Activated T-cell treated with anti-CD3 and anti-CD28 coated beads, Interleukin-2, amount 50 U/mL, for 72 hours (primary cell): ENCODE data around the gene NEK9. TPM values are rescaled to one million over a fixed set of nuclear protein-coding genes. Genes with fewer than 3 reads are reported as not detected.
"Not testable (repeated sequence)": the region's sequence is repeated elsewhere in the genome, so short reads cannot be mapped to it uniquely, and the experiment has no call there.

Source experiments
- ATAC-seq, 2 donors: fragments of 150-1000 bp; cut with Tn5 transposase; replicated peaks in 1 of 2; 2 replicates each; pipeline ENCODE4 v1.10.0; 2021; ENCODE audit warnings: moderate library complexity in 2 of 2, mild to moderate bottlenecking in 1 of 2
- DNase-seq, 2 donors: peaks; one replicate each; pipeline ENCODE4 v3.0.0; 2021 to 2022; ENCODE audit warnings: mixed read lengths in 1 of 2
- H3K27ac Mint-ChIP-seq: one replicate; pipeline ENCODE4 v1.8.0; 2022; ENCODE audit warnings: mild to moderate bottlenecking, moderate library complexity, mixed read lengths
- H3K27me3 Mint-ChIP-seq: one replicate; pipeline ENCODE4 v1.8.0; 2022; ENCODE audit warnings: low read depth, mixed read lengths
- H3K36me3 Mint-ChIP-seq, 2 donors: one replicate each; pipeline ENCODE4 v1.8.0; 2022; ENCODE audit warnings: mixed read lengths in 2 of 2, mild to moderate bottlenecking in 1 of 2; ENCODE audit not compliant: insufficient read depth in 2 of 2
- H3K4me1 Mint-ChIP-seq: one replicate; pipeline ENCODE4 v1.8.0; 2022; ENCODE audit warnings: low read depth, mixed read lengths
- H3K4me3 Mint-ChIP-seq, 2 donors: one replicate each; pipeline ENCODE4 v1.8.0; 2022; ENCODE audit warnings: mild to moderate bottlenecking in 2 of 2, mixed read lengths in 2 of 2, moderate library complexity in 2 of 2
- H3K9me3 Mint-ChIP-seq, 2 donors: one replicate each; pipeline ENCODE4 v1.8.0; 2022; ENCODE audit warnings: mixed read lengths in 2 of 2
- total RNA-seq, 2 donors: library from RNA; stranded (reverse); gene quantifications; one replicate each; pipeline ENCODE4 v1.2.3, GENCODE V29; 2022

The NEK9 gene
- total RNA-seq, 2 donors from 2014 or later = 64.1 to 77.5 TPM

DNA sequence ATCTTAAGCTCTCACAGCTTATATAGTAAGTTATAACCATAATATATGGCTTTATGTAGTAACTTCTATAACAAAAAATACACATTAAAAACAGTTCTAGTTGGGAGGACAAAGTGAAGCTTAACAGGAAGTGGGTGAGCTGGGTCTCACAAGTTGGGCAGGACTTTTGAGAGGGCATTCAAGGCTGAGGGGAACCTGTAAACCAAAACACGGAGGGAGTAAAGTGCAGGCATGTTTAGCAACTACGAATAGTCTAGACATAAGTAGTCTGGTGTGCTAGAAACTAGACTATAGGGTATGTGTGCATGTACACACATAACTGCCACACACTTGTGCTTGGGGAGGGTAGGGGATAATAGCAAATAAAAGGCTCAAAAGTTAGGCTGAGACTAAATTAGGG is 14.2 kb upstream of the NEK9 start:
- Mint-ChIP-seq H3K27ac (peak overlapping the region; percentile 24), H3K27me3 (no peaks in the 10 kb centered on the region), H3K4me1 (peaks cover 52% of the 10 kb centered on the region), H3K36me3 (peaks cover 1 to 10% of the 10 kb centered on the region in 2 donors), H3K9me3 (no peaks in the 10 kb centered on the region), H3K4me3 (no peak overlapping the region)
- ATAC-seq = no peak
- DNase-seq = no peak

DNA sequence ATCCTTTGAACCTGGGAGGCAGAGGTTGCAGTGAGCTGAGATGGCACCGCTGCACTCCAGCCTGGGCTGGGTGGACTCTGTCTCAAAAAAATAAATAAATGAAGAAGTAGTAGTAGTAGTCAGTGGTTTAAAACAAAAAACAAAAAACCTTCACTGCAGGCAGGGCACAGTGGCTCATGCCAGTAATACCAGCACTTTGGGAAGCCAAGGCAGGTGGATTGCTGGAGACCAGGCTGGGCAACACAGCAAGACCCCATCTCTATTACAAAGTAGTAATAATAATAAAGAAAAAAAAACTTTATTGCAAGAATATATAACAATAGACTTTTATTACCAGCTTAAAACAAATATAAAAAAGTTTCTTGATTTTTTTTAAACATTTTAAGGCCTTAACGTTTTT is 13.8 kb upstream of the NEK9 start:
- H3K36me3 Mint-ChIP-seq = peaks cover under 1 to 11% of the 10 kb centered on the region in 2 donors

DNA sequence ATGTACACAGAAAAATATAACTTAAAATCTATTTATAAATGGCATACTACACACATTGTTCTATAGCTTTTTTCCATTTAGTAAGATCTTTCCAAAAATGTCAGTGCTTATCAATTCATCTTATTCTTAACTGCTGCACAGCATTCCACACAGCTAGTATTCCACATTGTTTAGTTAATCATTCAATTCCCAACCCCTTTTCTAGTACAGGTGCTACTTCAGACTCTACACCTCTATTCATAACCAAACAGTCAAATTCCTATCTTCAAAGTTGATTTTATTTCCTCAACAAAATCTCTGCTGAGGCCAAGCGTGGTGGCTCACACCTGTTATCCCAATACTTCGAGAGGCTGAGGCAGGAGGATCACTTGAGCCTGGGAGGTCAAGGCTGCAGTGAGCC is 12.3 kb upstream of the NEK9 start:
- Mint-ChIP-seq H3K27ac (peak overlapping the region; percentile 7), H3K27me3 (no peaks in the 10 kb centered on the region), H3K36me3 (peaks cover 5 to 16% of the 10 kb centered on the region in 2 donors), H3K4me3 (peak overlapping the region in 1 of 2 donors; percentile 7), H3K4me1 (peaks cover 37% of the 10 kb centered on the region), H3K9me3 (no peaks in the 10 kb centered on the region)
- ATAC-seq (no peak), DNase-seq (no peak)

More for the DNA sequence above, 13.8 kb upstream of the NEK9 start:
- no peak for ATAC-seq
- no peaks in the 10 kb centered on the region for H3K9me3 Mint-ChIP-seq
- DNase-seq = no peak
- H3K27me3 Mint-ChIP-seq = no peaks in the 10 kb centered on the region
- H3K27ac Mint-ChIP-seq = no peak overlapping the region
- H3K4me3 Mint-ChIP-seq = no peak overlapping the region
- peaks cover 50% of the 10 kb centered on the region for H3K4me1 Mint-ChIP-seq

DNA sequence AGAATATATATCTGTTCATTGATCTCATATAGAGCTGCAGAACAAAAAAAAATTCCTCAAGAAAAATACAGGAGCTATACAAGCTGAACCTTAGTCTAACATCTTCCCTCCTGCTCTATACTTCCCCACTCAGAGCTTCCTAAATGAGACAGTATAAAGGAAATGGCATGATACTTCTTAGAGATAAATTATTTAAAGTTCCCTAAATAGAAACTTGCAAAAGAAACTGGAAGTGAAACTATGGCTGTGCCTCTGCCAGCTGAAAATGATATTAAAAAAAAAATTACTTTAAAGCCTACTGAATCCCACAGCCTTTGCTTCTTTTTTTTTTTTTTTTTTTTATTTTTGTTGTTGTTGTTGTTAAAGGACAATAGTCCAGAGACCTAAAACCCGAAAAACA is 11.6 kb upstream of the NEK9 start:
- peak overlapping the region; percentile 78 for H3K27ac Mint-ChIP-seq
- DNase-seq (no peak), ATAC-seq (no peak)
- no peaks in the 10 kb centered on the region for H3K27me3 Mint-ChIP-seq
- H3K9me3 Mint-ChIP-seq = peaks cover 0 to 1% of the 10 kb centered on the region in 2 donors
- peaks cover 10 to 21% of the 10 kb centered on the region in 2 donors for H3K36me3 Mint-ChIP-seq
- peaks cover 33% of the 10 kb centered on the region for H3K4me1 Mint-ChIP-seq
- peak overlapping the region in 1 of 2 donors; percentile 46 for H3K4me3 Mint-ChIP-seq

DNA sequence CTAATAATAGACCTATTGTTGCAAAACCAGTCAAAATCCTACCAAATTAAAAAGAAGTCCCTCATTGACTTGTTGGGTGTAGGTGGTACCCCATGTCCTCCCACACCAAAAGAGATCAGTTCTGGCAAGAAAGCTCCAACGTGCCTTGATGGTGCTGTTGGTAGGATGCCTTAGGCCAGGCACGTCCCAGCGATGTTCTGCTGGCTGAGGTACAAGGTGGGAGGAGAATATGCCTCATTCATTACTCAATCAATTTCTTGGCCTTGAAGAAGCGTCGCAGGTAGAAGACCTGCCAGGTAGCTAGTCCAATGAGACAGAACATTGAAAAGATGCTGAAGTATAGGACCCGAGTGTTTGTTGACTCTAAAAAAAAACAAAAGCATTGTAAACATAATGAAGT is 7.8 kb upstream of the NEK9 start:
- peaks cover 16 to 21% of the 10 kb centered on the region in 2 donors for H3K36me3 Mint-ChIP-seq
- DNase-seq = no peak
- no peak overlapping the region for H3K27ac Mint-ChIP-seq
- ATAC-seq = no peak
- no peaks in the 10 kb centered on the region for H3K27me3 Mint-ChIP-seq
- H3K4me3 Mint-ChIP-seq = no peak overlapping the region
- H3K9me3 Mint-ChIP-seq = peaks cover 0 to 1% of the 10 kb centered on the region in 2 donors
- peaks cover 23% of the 10 kb centered on the region for H3K4me1 Mint-ChIP-seq

DNA sequence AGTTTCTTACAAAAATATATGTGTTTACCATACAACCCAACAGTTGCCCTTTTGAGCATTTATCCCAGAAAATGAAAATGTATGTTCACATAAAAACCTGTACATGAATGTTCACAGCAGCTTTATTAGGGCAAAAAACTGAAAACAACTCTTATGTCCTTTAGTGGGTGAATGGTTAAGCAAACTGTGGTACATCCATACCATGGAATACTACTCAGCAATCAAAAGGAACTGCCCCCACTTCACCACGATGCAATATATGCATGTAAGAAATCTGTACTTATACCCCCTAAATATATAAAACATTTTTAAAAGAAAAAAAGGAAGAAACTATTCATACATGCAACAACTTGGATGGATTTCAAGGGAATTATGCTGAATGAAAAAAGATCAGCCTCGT is 6.7 kb upstream of the NEK9 start:
- peaks cover 15% of the 10 kb centered on the region for H3K4me1 Mint-ChIP-seq
- H3K27me3 Mint-ChIP-seq = no peaks in the 10 kb centered on the region
- no peak for DNase-seq
- no peak overlapping the region for H3K27ac Mint-ChIP-seq
- ATAC-seq = no peak
- peaks cover 16 to 21% of the 10 kb centered on the region in 2 donors for H3K36me3 Mint-ChIP-seq
- peaks cover 0 to 1% of the 10 kb centered on the region in 2 donors for H3K9me3 Mint-ChIP-seq
- H3K4me3 Mint-ChIP-seq = no peak overlapping the region

DNA sequence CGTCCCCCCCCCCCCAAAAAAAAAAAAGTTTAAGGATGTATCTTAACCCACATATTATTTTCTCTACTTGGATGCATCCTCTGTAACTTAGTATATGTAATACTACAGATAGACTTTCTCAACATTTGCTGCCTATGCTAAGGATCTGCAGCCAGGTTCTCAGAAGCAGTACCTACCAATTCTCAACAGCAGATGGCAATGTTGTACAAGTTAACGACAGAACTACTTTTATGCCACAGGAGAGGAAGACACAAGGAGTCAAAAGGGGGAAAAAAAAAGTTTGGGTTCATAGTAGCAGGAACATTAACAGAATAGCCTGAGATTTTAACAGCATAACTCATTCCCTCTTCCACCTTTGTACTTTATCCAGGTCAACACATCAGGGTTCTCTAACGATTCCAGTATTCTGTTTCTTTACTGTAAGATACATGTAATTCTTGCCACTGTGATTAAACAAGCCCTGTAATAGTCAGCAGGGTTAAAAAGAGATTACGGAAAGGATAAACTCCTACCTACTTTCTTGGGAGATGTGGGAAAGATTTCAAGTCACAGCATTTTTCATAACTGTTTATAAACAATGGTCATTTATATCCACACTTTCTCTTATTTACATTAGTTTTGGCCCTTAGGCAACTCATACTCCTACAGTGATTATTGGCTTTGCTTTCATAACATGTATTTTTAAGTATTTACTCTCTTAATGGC is 5.7 kb upstream of the NEK9 start:
- Mint-ChIP-seq H3K36me3 (peaks cover 18 to 19% of the 10 kb centered on the region in 2 donors), H3K4me1 (peaks cover 19% of the 10 kb centered on the region), H3K27me3 (no peaks in the 10 kb centered on the region), H3K9me3 (peaks cover 0 to 1% of the 10 kb centered on the region in 2 donors), H3K4me3 (no peak overlapping the region), H3K27ac (peak overlapping the region; percentile 54)
- ATAC-seq (peak; percentile 75 to 81), DNase-seq (peak; percentile 48 to 67)

DNA sequence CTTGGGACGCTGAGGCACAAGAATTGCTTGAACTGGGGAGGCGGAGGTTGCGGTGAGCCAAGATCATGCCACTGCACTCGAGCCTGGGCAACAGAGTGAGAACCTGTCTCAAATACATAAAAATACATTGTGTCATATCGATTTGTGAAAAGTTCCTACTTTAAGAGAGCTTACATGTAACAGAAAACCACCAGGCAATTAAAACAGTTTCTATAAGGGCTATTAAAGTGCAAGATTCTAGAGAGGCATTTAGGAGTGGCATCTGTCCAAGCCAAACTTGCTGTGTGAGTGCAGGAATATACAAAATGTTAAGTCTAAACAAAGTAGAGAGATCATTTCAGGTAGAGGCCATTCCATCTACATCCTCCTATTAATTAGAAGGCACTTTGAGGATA is 1.7 kb upstream of the NEK9 start:
- peaks cover 12 to 17% of the 10 kb centered on the region in 2 donors for H3K36me3 Mint-ChIP-seq
- no peak for ATAC-seq
- H3K4me3 Mint-ChIP-seq = peak overlapping the region; percentile 14 to 99
- peak overlapping the region; percentile 99 for H3K27ac Mint-ChIP-seq
- H3K9me3 Mint-ChIP-seq = no peaks in the 10 kb centered on the region
- H3K4me1 Mint-ChIP-seq = peaks cover 52% of the 10 kb centered on the region
- no peak for DNase-seq
- H3K27me3 Mint-ChIP-seq = no peaks in the 10 kb centered on the region

DNA sequence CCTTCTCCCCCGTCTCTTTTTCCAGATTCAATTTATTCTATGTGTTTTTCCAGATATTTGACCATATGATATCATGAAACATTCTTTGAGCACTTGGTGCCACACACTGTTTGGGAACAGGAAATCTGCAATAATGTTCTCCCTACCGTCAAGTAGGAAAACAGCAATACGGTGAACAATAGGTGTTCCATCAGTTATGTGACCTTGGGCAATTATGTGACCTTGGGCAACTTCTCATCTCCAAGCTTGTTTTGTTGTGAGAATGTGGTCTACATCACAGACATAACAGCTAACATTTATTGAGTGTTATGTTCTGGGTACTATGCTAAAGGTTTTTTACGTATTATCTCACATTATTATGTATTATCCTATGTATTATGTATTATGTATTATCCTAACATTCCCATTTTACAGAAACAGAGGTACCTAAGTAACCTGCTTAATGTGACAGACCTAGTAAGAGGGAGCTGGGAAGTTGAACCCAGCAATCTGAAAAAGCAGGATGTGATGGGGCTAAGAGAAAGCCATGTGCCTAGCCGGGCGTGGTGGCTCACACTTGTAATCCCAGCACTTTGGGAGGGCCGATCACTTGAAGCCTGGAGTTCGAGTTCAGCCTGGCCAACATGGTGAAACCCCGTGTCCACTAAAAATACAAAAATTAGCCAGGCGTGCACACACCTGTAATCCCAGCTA is 1.2 kb upstream of the NEK9 start:
- H3K27me3 Mint-ChIP-seq = no peaks in the 10 kb centered on the region
- no peaks in the 10 kb centered on the region for H3K9me3 Mint-ChIP-seq
- H3K4me3 Mint-ChIP-seq = peak overlapping the region; percentile 92 to 99
- no peak for DNase-seq
- H3K4me1 Mint-ChIP-seq = peaks cover 53% of the 10 kb centered on the region
- H3K27ac Mint-ChIP-seq = peak overlapping the region; percentile 99
- ATAC-seq = no peak
- peaks cover 7 to 14% of the 10 kb centered on the region in 2 donors for H3K36me3 Mint-ChIP-seq

DNA sequence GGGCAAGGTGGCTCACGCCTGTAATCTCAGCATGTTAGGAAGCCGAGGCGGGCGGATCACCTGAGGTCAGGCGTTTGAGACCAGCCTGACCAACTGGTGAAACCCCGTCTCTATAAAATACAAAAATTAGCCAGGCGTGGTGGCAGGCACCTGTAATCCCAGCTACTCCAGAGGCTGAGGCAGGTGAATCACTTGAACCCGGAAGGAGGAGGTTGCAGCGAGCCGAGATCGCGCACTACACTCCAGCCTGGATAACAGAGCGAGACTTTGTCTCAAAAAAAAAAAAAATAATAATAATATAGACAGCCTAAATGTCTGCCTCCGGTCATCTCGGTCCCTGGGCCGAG is 599 bp upstream of the NEK9 start:
- not testable (repeated sequence) for ATAC-seq, H3K9me3 Mint-ChIP-seq, H3K27me3 Mint-ChIP-seq, DNase-seq
- Mint-ChIP-seq H3K4me1 (peaks cover 49% of the 10 kb centered on the region), H3K27ac (peak overlapping the region; percentile 99), H3K36me3 (peaks cover 6 to 12% of the 10 kb centered on the region in 2 donors), H3K4me3 (peak overlapping the region; percentile 92 to 99)

DNA sequence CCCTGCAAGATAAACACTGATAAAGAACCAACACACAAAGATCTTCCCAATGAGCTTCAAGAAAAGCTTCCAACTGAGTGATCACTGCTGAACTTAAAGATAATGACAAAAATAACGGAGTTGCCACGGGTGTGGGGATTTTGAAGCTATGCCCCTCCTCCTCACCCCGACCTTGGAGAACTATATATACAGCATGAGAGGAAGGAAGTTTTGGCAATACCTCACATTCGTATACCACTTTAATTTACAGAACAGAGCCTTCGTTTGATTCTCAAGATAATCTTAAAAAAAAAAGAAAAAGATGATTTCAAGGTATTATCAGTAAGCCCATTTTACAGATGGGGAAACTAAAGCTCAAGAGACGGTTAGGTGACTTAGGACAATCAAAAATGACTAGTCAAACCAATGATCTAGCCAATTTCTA is 715 bp downstream of the NEK9 start:
- DNase-seq = no peak
- no peak for ATAC-seq
- no peaks in the 10 kb centered on the region for H3K9me3 Mint-ChIP-seq
- H3K36me3 Mint-ChIP-seq = peaks cover 8 to 10% of the 10 kb centered on the region in 2 donors
- H3K4me3 Mint-ChIP-seq = peak overlapping the region; percentile 92 to 99
- no peaks in the 10 kb centered on the region for H3K27me3 Mint-ChIP-seq
- peak overlapping the region; percentile 100 for H3K27ac Mint-ChIP-seq
- H3K4me1 Mint-ChIP-seq = peaks cover 49% of the 10 kb centered on the region

DNA sequence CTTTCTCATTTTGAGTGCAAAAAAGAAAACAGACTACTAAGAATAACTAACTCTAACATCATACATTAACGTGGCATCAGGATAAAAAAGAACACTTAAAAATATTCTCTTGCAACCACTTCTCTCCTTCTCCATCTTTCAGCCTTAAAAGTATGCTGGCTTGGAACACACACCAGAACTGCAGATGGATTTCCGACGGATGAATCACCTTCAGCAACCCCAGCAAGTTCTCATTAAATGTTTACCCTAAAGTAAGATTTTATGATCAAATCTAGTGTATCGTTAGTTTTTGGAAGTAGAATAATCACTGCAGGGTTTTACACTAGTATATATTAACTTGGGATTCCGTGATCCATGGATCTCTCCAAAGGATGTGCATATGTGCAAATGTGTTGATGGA is 1.2 kb downstream of the NEK9 start:
- H3K27ac Mint-ChIP-seq = peak overlapping the region; percentile 100
- no peaks in the 10 kb centered on the region for H3K27me3 Mint-ChIP-seq
- ATAC-seq = no peak
- H3K36me3 Mint-ChIP-seq = peaks cover 8 to 10% of the 10 kb centered on the region in 2 donors
- H3K4me3 Mint-ChIP-seq = peak overlapping the region; percentile 92 to 99
- peaks cover 54% of the 10 kb centered on the region for H3K4me1 Mint-ChIP-seq
- DNase-seq = no peak
- H3K9me3 Mint-ChIP-seq = no peaks in the 10 kb centered on the region

DNA sequence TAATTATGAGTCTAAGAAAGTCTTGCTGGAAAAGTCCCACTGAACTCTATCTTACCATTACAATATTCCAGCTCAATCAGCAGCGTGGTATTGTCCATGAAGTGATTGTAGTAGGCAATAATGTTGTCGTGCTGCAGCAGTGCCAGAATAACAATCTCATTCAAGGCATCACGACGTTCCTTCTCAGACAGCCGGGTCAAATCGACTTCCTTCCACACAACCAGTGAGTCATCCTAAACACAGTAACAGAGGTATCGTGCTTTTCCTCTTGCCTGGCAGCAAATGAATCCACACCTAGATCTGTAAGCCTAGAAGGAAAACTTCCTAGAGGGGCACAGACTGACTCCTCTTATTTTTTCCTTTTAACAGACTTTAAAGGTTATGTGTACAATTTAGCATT is 2.9 kb downstream of the NEK9 start:
- peaks cover 58% of the 10 kb centered on the region for H3K4me1 Mint-ChIP-seq

More for the DNA sequence above, 2.9 kb downstream of the NEK9 start:
- H3K27me3 Mint-ChIP-seq = no peaks in the 10 kb centered on the region
- peak overlapping the region; percentile 73 for H3K27ac Mint-ChIP-seq
- H3K4me3 Mint-ChIP-seq = peak overlapping the region; percentile 42 to 99
- DNase-seq (peak; percentile 14 to 17), ATAC-seq (peak in 1 of 2 donors; percentile 27)
- no peaks in the 10 kb centered on the region for H3K9me3 Mint-ChIP-seq
- peaks cover 10 to 11% of the 10 kb centered on the region in 2 donors for H3K36me3 Mint-ChIP-seq
